HEK293T (cell line): ENCODE results near the gene CES5A.

ENCODE experiments used
- BHLHE40 ChIP-seq: fragments of 450-650 bp; IDR thresholded peaks from 2 replicates; pipeline ENCODE4 v1.6.1; 2016; ENCODE audit warnings: mild to moderate bottlenecking, moderate library complexity, borderline replicate concordance
- CTBP1 ChIP-seq: fragments of 450-650 bp; IDR thresholded peaks from 2 replicates; pipeline ENCODE4 v1.6.1; 2016; ENCODE audit warnings: borderline replicate concordance
- ELF4 ChIP-seq: fragments of 450-650 bp; IDR thresholded peaks from 2 replicates; pipeline ENCODE4 v1.6.1; 2017; ENCODE audit warnings: antibody characterized with exemption
- FOXA1 ChIP-seq: fragments of 450-650 bp; IDR thresholded peaks from 2 replicates; pipeline ENCODE4 v1.6.1; 2016; ENCODE audit warnings: mild to moderate bottlenecking
- FOXM1 ChIP-seq: fragments of 450-650 bp; IDR thresholded peaks from 2 replicates; pipeline ENCODE4 v1.6.1; 2017; ENCODE audit warnings: mild to moderate bottlenecking, borderline replicate concordance
- HDGF ChIP-seq: fragments of 450-650 bp; IDR thresholded peaks from 2 replicates; pipeline ENCODE4 v1.6.1; 2017; ENCODE audit warnings: antibody characterized with exemption, borderline replicate concordance
- L3MBTL2 ChIP-seq: fragments of 450-650 bp; conservative IDR thresholded peaks from 2 replicates; pipeline ENCODE4 v1.6.1; 2016; ENCODE audit warnings: mild to moderate bottlenecking
- PKNOX1 ChIP-seq: fragments of 450-650 bp; IDR thresholded peaks from 2 replicates; pipeline ENCODE4 v1.6.1; 2016
- SP1 ChIP-seq: fragments of 450-650 bp; IDR thresholded peaks from 2 replicates; pipeline ENCODE4 v1.6.1; 2017
- TARDBP ChIP-seq: fragments of 450-650 bp; IDR thresholded peaks from 2 replicates; pipeline ENCODE4 v1.6.1; 2016

DNA sequence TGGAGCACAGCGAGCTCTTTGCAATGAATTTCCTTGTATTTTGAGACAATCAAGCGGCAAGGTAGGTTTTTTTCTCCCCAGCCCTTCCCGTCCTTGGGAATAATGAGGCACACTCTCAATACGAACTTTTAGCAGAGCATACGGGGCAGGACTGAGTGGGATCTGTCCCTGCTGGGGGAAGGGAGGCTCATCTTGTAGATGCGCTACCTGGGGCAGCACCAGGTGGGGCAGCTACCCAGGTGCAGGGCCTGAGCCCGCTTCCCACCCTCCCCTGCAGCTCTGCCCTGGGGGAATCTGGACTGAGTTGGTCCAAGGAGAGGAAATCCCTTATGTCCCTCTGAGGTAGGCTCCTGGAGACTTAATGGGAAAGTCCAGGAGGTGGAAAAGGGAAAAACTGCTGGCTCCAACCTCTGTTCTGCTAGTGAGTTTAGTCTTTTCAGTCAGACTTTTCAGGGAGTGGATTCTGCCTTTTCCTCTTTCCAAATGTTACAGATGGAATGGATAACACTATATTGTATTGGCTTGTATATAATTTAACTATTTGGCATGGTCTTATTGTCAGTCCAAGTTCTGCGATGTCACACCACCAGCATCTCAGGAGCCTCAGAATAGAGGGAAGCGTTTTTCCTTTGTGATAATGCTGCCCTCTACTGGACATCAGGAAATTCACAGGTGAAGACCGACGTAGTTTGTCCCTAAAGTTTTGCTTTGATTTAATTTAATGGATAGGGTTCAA is 32.6 kb downstream of the CES5A start:
- TF ChIP-seq BHLHE40 (no peak), PKNOX1 (no peak), TARDBP (no peak), CTBP1 (no peak), FOXA1 (no peak), SP1 (no peak), FOXM1 (no peak), L3MBTL2 (no peak), ELF4 (no peak), HDGF (no peak)
